Measurements from ENCODE around the gene OBSCN. TPM values are rescaled to one million over a fixed set of nuclear protein-coding genes. Genes with fewer than 3 reads are reported as not detected.

OBSCN gene
- total and polyA plus RNA-seq, 2 of the 4 experiments (the other 2 are of a cell fraction) = 4.1 to 9.5 TPM

DNA sequence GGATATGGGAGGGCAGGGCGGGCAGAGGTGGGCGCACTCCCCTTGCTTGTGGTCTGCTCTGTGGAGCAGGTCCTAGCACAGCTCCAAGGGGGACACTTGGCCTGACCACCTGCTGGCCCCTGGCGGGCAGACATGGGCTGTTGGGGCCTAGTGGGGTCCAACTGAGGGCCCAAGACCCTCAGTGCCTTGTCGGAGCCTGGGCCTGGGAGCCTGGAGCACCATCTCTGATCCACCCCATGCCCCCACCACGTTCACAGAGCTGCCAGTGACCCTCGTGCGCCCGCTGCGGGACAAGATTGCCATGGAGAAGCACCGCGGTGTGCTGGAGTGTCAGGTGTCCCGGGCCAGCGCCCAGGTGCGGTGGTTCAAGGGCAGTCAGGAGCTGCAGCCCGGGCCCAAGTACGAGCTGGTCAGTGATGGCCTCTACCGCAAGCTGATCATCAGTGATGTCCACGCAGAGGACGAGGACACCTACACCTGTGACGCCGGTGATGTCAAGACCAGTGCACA lies 70.6 kb downstream of the OBSCN start:
- H2AK9ac ChIP-seq (replicated peaks; ENCODE audit: low read depth, low read length, poor library complexity) = no peak overlapping the region
- BruUV-seq (replicated peaks) = no TSS peak
- H2AK5ac ChIP-seq (ENCODE audit: low read depth, low read length) = no peak overlapping the region
- H3K9ac ChIP-seq (ENCODE audit: low read depth, low read length) = no peak overlapping the region
- intact Hi-C loops (cut with micrococcal nuclease) (loop anchor here (10.0 kb wide), 1 partner anchor 144 kb away; no protein-coding TSS in a partner anchor), dilution Hi-C loops (cut with HindIII; ENCODE audit: low sequenced_read_pairs, unreplicated experiment) (no loop called here), in situ Hi-C loops (cut with MboI; ENCODE audit: low sequenced_read_pairs) (no loop called here)
- H3K4ac ChIP-seq (ENCODE audit: low read depth, low read length) = no peak overlapping the region
- no peak overlapping the region for H3K27ac ChIP-seq (ENCODE audit: insufficient read depth, low read length)
- ATAC-seq (ENCODE audit: low read depth) (no peak), DNase-seq (no peak)
- H4K5ac ChIP-seq (ENCODE audit: low read depth, low read length) = no peak overlapping the region
- H3K79me1 ChIP-seq (ENCODE audit: low read depth in 1 of 2, low read length in 2 of 2) = peaks cover 5 to 24% of the 10 kb centered on the region in 2 experiments; a peak in 3 of 4 replicates
- H2BK15ac ChIP-seq (ENCODE audit: low read depth, low read length) = no peak overlapping the region
- no peaks in the 10 kb centered on the region for H3K9me3 ChIP-seq (ENCODE audit: control insufficient read depth, insufficient read depth, low read length)
- no peak overlapping the region for H3K4me3 ChIP-seq (ENCODE audit: insufficient read depth, low read depth, low read length)
- no peak overlapping the region for H3K18ac ChIP-seq (ENCODE audit: low read depth, low read length)
- H3K4me2 ChIP-seq (ENCODE audit: low read depth, low read length) = no peak overlapping the region
- H2BK120ac ChIP-seq (ENCODE audit: low read depth, low read length) = no peak overlapping the region
- H3K14ac ChIP-seq (replicated peaks; ENCODE audit: low read depth, low read length) = no peak overlapping the region
- H2AFZ ChIP-seq (replicated peaks; ENCODE audit: low read length, poor library complexity) = no peak overlapping the region
- H4K8ac ChIP-seq (ENCODE audit: low read depth in 2 of 2, low read length in 2 of 2) = no peak overlapping the region
- H3K23ac ChIP-seq (ENCODE audit: low read depth, low read length) = no peak overlapping the region
- H3K4me1 ChIP-seq (ENCODE audit: control insufficient read depth, insufficient read depth, low read length) = peaks cover 8% of the 10 kb centered on the region
- H3K36me3 ChIP-seq (ENCODE audit: control insufficient read depth, insufficient read depth, low read length) = peaks cover 56% of the 10 kb centered on the region
- H2BK20ac ChIP-seq (ENCODE audit: low read depth, low read length) = no peak overlapping the region
- H4K91ac ChIP-seq (ENCODE audit: insufficient read depth, low read depth, low read length) = no peak overlapping the region
- no peak overlapping the region for H2BK5ac ChIP-seq (ENCODE audit: low read depth, low read length, poor library complexity, severe bottlenecking)
- TF ChIP-seq CTCF (conservative IDR thresholded peaks at IDR 0.05; ENCODE audit: low read depth, low read length) (no peak), USF2 (IDR thresholded peaks at IDR 0.05; ENCODE audit: low read depth, low read length) (no peak), RAD21 (IDR thresholded peaks at IDR 0.05; ENCODE audit: low read length) (no peak), MXI1 (IDR thresholded peaks at IDR 0.05; ENCODE audit: borderline replicate concordance, low read depth, low read length) (no peak), ELK1 (IDR thresholded peaks at IDR 0.05; ENCODE audit: borderline replicate concordance, low read depth, low read length) (no peak), CHD1 (IDR thresholded peaks at IDR 0.05; ENCODE audit: low read depth, low read length) (no peak), SMC3 (IDR thresholded peaks at IDR 0.05; ENCODE audit: low read depth, low read length) (no peak), FOS (IDR thresholded peaks at IDR 0.05; ENCODE audit: low read depth, low read length) (no peak), RFX5 (IDR thresholded peaks at IDR 0.05; ENCODE audit: low read depth, low read length) (no peak), CEBPB (IDR thresholded peaks at IDR 0.05; ENCODE audit: low read depth, low read length) (no peak), NFE2L2 (IDR thresholded peaks at IDR 0.05; ENCODE audit: low read depth, low read length) (no peak), RCOR1 (IDR thresholded peaks at IDR 0.05; ENCODE audit: insufficient replicate concordance, low read length) (no peak), MAFK (IDR thresholded peaks at IDR 0.05; ENCODE audit: low read depth, low read length) (no peak), POLR2A (IDR thresholded peaks at IDR 0.05; ENCODE audit: low read depth, low read length) (no peak)
- no peaks in the 10 kb centered on the region for H4K20me1 ChIP-seq (ENCODE audit: insufficient read depth, low read length)
- no peak overlapping the region for H3K56ac ChIP-seq (ENCODE audit: extremely low read depth, insufficient read depth, low read length)
- 100% methylated on average over 14 of the region's 21 CpGs; no CpG with 5 or more reads in 1 of the 2 experiments for WGBS, 2 experiments (ENCODE audit: extremely low coverage in 2 of 2, insufficient read length in 1 of 2)
- POLR2A ChIA-PET (ENCODE audit: unreplicated experiment) = no interaction called here
- H3K9me1 ChIP-seq (ENCODE audit: insufficient read depth, low read length) = peaks cover 4% of the 10 kb centered on the region; the same call in 1 of the 2 replicates
- H3K27me3 ChIP-seq (ENCODE audit: control insufficient read depth, insufficient read depth, low read length) = no peaks in the 10 kb centered on the region
- CTCF ChIA-PET = interaction anchor here (0.7 kb wide), 1 partner anchor 21 kb away, joined by 3 read pairs; no protein-coding TSS in a partner anchor
